ENCODE measurements around the gene CFDP1.
A peak's percentile ranks its signal among the peaks of the same experiment; 100 is the strongest.

Gene CFDP1

DNA sequence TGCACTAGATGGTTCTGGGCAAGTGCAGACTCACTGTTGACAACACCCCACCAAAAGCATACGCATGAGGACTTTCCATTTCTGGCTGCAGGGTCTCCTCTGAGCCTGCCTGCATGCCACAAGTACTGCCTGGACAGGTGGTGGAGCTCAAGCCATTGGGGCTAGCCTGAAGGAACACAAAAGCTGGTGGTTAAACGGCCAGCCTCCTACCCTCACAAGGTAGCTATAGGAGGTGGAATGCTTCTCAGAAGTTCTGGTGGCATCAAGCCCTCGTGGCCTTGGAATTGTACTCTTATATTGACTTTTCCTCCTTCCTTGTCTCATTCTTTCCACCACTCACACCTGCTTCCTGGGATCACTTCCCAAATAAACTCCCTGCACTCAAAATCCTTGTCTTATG lies 125.3 kb downstream of the CFDP1 start:
- H3K4me3 ChIP-seq (ENCODE audit: low read depth, low read length) = no peak overlapping the region
- TF ChIP-seq CTCF (IDR thresholded peaks at IDR 0.05; ENCODE audit: low read depth, low read length) = no peak

DNA sequence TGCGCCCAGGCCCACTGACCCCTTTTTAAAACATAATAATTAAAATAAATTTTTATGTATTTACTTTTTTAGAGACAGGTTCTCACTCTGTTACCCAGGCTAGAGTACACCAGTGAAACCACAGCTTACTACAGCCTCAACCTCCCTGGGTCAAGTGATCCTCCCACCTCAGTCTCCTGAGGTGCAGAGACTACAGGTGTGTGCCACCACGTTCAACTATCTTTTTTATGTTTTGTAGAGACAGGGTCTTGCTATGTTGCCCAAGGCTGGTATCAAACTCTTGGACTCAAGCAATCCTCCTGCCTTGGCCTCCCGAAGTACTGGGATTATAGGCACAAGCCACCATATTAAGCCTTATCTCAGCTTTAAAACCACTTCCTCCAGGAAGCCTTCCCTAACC lies 125.8 kb downstream of the CFDP1 start:
- H3K4me3 ChIP-seq (ENCODE audit: low read depth, low read length) = no peak overlapping the region
- no peak for TF ChIP-seq CTCF (IDR thresholded peaks at IDR 0.05; ENCODE audit: low read depth, low read length)

DNA sequence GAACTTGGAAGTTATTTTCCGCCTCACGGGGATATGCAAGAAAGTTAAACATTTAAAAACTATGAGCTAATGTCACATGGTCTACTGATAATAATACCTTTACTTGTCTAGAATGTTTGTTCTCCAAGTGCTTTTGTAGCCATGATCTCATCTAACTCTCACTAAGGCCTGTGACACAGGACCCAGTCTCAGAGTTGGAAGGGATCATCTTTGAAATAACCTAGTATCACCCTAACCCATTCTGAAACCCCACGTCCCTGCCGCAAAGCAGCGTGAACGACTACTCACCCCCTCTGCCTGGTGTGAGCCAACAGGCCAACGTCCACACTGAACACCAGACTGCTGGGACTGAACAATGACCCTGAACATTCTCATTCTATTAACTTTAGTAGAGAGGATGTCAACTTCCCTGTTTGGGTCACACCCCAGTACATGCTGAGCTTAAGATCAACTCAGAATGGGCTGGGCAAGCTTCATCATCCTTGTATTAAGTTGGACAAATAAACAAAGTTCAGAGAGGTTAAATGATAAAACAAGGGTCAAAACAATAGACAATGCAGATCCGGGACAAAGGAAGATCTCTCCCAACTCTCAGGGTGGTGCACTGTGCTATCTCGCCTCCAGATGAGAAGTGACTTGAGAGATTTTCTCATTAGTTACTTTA lies 127.1 kb downstream of the CFDP1 start:
- peak overlapping the region; percentile 17; the same call in 1 of the 2 replicates for H3K4me3 ChIP-seq (ENCODE audit: low read depth, low read length)
- TF ChIP-seq CTCF (IDR thresholded peaks at IDR 0.05; ENCODE audit: low read depth, low read length) = no peak

DNA sequence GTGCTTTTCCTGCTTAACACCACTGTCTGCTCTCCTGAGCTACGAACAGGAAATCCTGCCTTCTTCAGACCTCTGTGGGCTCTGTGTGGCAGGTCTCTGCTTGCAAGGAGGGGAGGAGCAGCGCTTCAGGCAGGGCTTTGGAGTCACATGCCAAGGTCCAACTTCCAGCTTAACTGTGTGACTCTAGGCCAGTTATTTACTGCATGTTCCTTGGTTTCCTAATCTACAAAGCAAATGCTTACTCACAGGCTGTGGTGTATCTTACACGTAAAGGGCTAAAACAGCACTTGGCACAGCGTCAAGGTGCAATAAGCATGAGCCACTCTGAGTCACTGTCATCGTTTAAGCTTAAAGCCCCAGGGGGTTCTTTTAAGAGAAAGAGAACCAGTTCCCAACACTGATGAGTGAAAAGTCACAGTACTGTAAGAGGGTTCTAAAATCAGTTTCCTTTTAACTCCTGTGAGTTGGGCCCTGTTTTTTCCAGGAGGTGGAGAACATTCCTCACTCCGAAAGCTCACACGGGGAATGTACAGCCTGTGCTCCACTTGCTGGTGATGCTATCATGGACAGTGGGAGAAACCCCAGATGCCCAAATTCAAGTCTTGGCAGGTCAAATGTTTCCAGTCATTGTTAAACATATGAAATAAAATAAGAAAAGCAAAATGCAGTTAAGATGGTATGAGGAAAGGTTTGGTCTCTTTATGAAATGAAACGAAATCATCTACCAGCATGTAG lies 127.8 kb downstream of the CFDP1 start:
- TF ChIP-seq CTCF (IDR thresholded peaks at IDR 0.05; ENCODE audit: low read depth, low read length) = no peak
- peak overlapping the region; percentile 17 for H3K4me3 ChIP-seq (ENCODE audit: low read depth, low read length)

- no peak for TF ChIP-seq CTCF (IDR thresholded peaks at IDR 0.05; ENCODE audit: low read depth, low read length)
- H3K4me3 ChIP-seq (ENCODE audit: low read depth, low read length) = 0 out of 2 replicates have a peak overlapping the region, but pooled peaks have one; percentile 28
Measured at GRCh38 chr16:75304521-75305363, 128.6 kb downstream of the CFDP1 start.

GRCh38 chr16:75301804-75302203 lies 131.5 kb downstream of the CFDP1 start:
- TF ChIP-seq CTCF (IDR thresholded peaks at IDR 0.05; ENCODE audit: low read depth, low read length) = no peak
- no peak overlapping the region for H3K4me3 ChIP-seq (ENCODE audit: low read depth, low read length)

All from WI38 (cell line).